ENCODE results near the gene TAS2R4.
A peak's percentile ranks its signal among the peaks of the same experiment; 100 is the strongest.
"Not testable (repeated sequence)": the region's sequence is repeated elsewhere in the genome, so short reads cannot be mapped to it uniquely, and the experiment has no call there.

TAS2R4 gene

GRCh38 chr7:141776374-141776773 is at the start of gene TAS2R4:
Gene TAS2R4 (plus strand): TSS chr7:141776674. CDS start chr7:141778489, 1,815 bp downstream.
- no peak for DNase-seq

- no peak for DNase-seq
Measured at GRCh38 chr7:141729020-141729419, 47.5 kb upstream of the TAS2R4 start.

GRCh38 chr7:141731476-141732149 is 44.9 kb upstream of the TAS2R4 start:
- DNase-seq: no peak

GRCh38 chr7:141737118-141737835 is 39.2 kb upstream of the TAS2R4 start:
- DNase-seq: peak; percentile 34

GRCh38 chr7:141737836-141738591 is 38.5 kb upstream of the TAS2R4 start, which contains the start of gene SSBP1:
Gene SSBP1 (plus strand): TSS chr7:141738358. CDS start chr7:141739167, 809 bp downstream.
- peak; percentile 97 for DNase-seq

- DNase-seq: no peak
Measured at GRCh38 chr7:141738592-141739013, 37.9 kb upstream of the TAS2R4 start.

- DNase-seq: no peak
Measured at GRCh38 chr7:141739250-141739649, 37.2 kb upstream of the TAS2R4 start.

- DNase-seq: no peak
Measured at GRCh38 chr7:141742229-141742628, 34.2 kb upstream of the TAS2R4 start.

GRCh38 chr7:141744131-141744530 is 32.3 kb upstream of the TAS2R4 start:
- DNase-seq: no peak

GRCh38 chr7:141748396-141748795 is 28.1 kb upstream of the TAS2R4 start:
- DNase-seq: no peak

- DNase-seq: not testable (repeated sequence)
Measured at GRCh38 chr7:141751904-141752303, 24.6 kb upstream of the TAS2R4 start.

- DNase-seq: no peak
Measured at GRCh38 chr7:141752634-141753033, 23.8 kb upstream of the TAS2R4 start.

- peak; percentile 8 for DNase-seq
Measured at GRCh38 chr7:141754939-141755338, 21.5 kb upstream of the TAS2R4 start.

- no peak for DNase-seq
Measured at GRCh38 chr7:141763797-141764196, 12.7 kb upstream of the TAS2R4 start, which contains the start of gene TAS2R3. Gene TAS2R3 (plus strand): TSS chr7:141764097. CDS start chr7:141764159, 62 bp downstream.

GRCh38 chr7:141770083-141770583 is 6.3 kb upstream of the TAS2R4 start:
- not testable (repeated sequence) for DNase-seq

GRCh38 chr7:141785706-141786552 is 9.5 kb downstream of the TAS2R4 start:
- DNase-seq: peak; percentile 51

- DNase-seq: no peak
Measured at GRCh38 chr7:141788296-141788695, 11.8 kb downstream of the TAS2R4 start.

GRCh38 chr7:141789917-141790316 is 13.4 kb downstream of the TAS2R4 start, which contains the start of gene TAS2R5:
Gene TAS2R5 (plus strand): TSS chr7:141790217. CDS start chr7:141790362, 145 bp downstream.
- no peak for DNase-seq

GRCh38 chr7:141792526-141792925 is 16.1 kb downstream of the TAS2R4 start:
- no peak for DNase-seq

GRCh38 chr7:141820067-141820466 is 43.6 kb downstream of the TAS2R4 start:
- no peak for DNase-seq

- DNase-seq: not testable (repeated sequence)
Measured at GRCh38 chr7:141822432-141822831, 46.0 kb downstream of the TAS2R4 start.

All from NCI-H510A treated with DMSO at 0.1 percent for 48 hours (cell line).